Ishikawa (cell line): ENCODE measurements around the gene VAMP8.

Source experiments
- CEBPB ChIP-seq: IDR thresholded peaks from 2 replicates; pipeline ENCODE4 v1.6.1; 2012
- EP300 ChIP-seq: IDR thresholded peaks from 2 replicates; pipeline ENCODE4 v1.6.1; 2012; ENCODE audit warnings: borderline replicate concordance
- FOXM1 ChIP-seq: IDR thresholded peaks from 2 replicates; pipeline ENCODE4 v1.6.1; 2012; ENCODE audit warnings: low read depth, borderline replicate concordance
- NFIC ChIP-seq: IDR thresholded peaks from 2 replicates; pipeline ENCODE4 v1.6.1; 2012
- RAD21 ChIP-seq: IDR thresholded peaks from 2 replicates; pipeline ENCODE4 v1.6.1; 2012; ENCODE audit warnings: low read depth
- TAF1 ChIP-seq: IDR thresholded peaks from 2 replicates; pipeline ENCODE4 v1.6.1; 2012; ENCODE audit warnings: low read depth, mild to moderate bottlenecking
- TCF12 ChIP-seq: IDR thresholded peaks from 2 replicates; pipeline ENCODE4 v1.6.1; 2012; ENCODE audit warnings: low read depth
- TEAD4 ChIP-seq: IDR thresholded peaks from 2 replicates; pipeline ENCODE4 v1.6.1; 2012
- YY1 ChIP-seq: IDR thresholded peaks from 2 replicates; pipeline ENCODE4 v1.6.1; 2012; ENCODE audit warnings: low read depth
- ZBTB7A ChIP-seq: IDR thresholded peaks from 2 replicates; pipeline ENCODE4 v1.6.1; 2012; ENCODE audit warnings: low read depth
- TF ChIP-seq, protein P1 (sequence below): IDR thresholded peaks from 2 replicates; pipeline ENCODE4 v1.6.1; 2012; ENCODE audit warnings: low read depth, mild to moderate bottlenecking
- TF ChIP-seq, protein P2 (sequence below): IDR thresholded peaks from 2 replicates; pipeline ENCODE4 v1.6.1; 2012

DNA sequence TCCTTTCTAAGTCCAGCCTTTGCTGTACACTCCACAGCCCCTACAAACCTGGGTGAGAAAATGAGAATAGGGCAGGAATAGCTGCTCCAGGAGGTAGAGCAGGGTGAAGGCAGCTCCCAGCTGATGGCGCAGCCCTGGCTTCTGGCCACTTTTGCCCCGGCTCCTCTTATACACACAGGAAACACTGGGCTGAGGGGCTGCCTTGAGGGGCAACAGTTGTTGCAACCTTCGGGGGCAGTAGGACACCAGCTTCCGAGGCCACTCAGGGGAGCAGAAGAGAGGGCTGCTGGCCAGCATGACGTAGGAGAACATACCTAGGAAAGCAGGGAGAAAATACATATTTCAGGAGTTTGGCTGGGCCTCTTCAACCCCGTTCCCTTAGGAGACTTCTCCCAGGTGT is 24.2 kb upstream of the VAMP8 start:
- TF ChIP-seq RAD21 = no peak
- no peak for TF ChIP-seq CEBPB
- TF ChIP-seq TCF12 = no peak
- TF ChIP-seq, protein P1, sequence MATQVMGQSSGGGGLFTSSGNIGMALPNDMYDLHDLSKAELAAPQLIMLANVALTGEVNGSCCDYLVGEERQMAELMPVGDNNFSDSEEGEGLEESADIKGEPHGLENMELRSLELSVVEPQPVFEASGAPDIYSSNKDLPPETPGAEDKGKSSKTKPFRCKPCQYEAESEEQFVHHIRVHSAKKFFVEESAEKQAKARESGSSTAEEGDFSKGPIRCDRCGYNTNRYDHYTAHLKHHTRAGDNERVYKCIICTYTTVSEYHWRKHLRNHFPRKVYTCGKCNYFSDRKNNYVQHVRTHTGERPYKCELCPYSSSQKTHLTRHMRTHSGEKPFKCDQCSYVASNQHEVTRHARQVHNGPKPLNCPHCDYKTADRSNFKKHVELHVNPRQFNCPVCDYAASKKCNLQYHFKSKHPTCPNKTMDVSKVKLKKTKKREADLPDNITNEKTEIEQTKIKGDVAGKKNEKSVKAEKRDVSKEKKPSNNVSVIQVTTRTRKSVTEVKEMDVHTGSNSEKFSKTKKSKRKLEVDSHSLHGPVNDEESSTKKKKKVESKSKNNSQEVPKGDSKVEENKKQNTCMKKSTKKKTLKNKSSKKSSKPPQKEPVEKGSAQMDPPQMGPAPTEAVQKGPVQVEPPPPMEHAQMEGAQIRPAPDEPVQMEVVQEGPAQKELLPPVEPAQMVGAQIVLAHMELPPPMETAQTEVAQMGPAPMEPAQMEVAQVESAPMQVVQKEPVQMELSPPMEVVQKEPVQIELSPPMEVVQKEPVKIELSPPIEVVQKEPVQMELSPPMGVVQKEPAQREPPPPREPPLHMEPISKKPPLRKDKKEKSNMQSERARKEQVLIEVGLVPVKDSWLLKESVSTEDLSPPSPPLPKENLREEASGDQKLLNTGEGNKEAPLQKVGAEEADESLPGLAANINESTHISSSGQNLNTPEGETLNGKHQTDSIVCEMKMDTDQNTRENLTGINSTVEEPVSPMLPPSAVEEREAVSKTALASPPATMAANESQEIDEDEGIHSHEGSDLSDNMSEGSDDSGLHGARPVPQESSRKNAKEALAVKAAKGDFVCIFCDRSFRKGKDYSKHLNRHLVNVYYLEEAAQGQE = no peak
- no peak for TF ChIP-seq NFIC
- TF ChIP-seq YY1 = no peak
- no peak for TF ChIP-seq EP300
- no peak for TF ChIP-seq ZBTB7A
- TF ChIP-seq TAF1 = no peak
- no peak for TF ChIP-seq FOXM1
- TF ChIP-seq, protein P2, sequence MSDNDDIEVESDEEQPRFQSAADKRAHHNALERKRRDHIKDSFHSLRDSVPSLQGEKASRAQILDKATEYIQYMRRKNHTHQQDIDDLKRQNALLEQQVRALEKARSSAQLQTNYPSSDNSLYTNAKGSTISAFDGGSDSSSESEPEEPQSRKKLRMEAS = no peak
- TF ChIP-seq TEAD4 = no peak
